Esophagus (tissue), 2 donors: ENCODE measurements around the gene KIAA0040. TPM values are rescaled to one million over a fixed set of nuclear protein-coding genes. Genes with fewer than 3 reads are reported as not detected.
A peak's percentile ranks its signal among the peaks of the same experiment; 100 is the strongest.

ENCODE experiments used
- H3K27ac ChIP-seq, 2 donors: one replicate each; pipeline ENCODE4 v1.5.1; 2013; ENCODE audit warnings: low read depth in 2 of 2, mild to moderate bottlenecking in 2 of 2, inconsistent platforms in 1 of 2, low read length in 1 of 2, moderate library complexity in 1 of 2
- H3K27me3 ChIP-seq, 2 donors: one replicate each; pipeline ENCODE4 v1.6.1; 2013; ENCODE audit warnings: low read length in 2 of 2, control low read depth in 1 of 2, mild to moderate bottlenecking in 1 of 2; ENCODE audit not compliant: insufficient read depth in 2 of 2, control insufficient read depth in 1 of 2
- H3K36me3 ChIP-seq, 2 donors: one replicate each; pipeline ENCODE4 v1.6.1; 2013; ENCODE audit warnings: low read length in 1 of 2; ENCODE audit not compliant: control insufficient read depth in 2 of 2, insufficient read depth in 2 of 2
- H3K4me1 ChIP-seq, 2 donors: one replicate each; pipeline ENCODE4 v1.6.1; 2013; ENCODE audit warnings: low read length in 1 of 2; ENCODE audit not compliant: control insufficient read depth in 2 of 2, insufficient read depth in 2 of 2
- H3K4me3 ChIP-seq, 2 donors: one replicate each; pipeline ENCODE4 v1.5.1; 2013; ENCODE audit warnings: low read length in 2 of 2, mild to moderate bottlenecking in 2 of 2, low read depth in 1 of 2, moderate library complexity in 1 of 2
- H3K9me3 ChIP-seq, 2 donors: one replicate each; pipeline ENCODE4 v1.6.1; 2013; ENCODE audit warnings: mild to moderate bottlenecking in 2 of 2, low read depth in 1 of 2, low read length in 1 of 2, moderate library complexity in 1 of 2; ENCODE audit not compliant: control insufficient read depth in 2 of 2, insufficient read depth in 1 of 2
- WGBS, 2 donors: extraction: QIAGEN DNeasy Blood & Tissue Kit; methylation state at CpG; one replicate each; pipeline ENCODE4 v1.1.7; 2013; 5-methylcytosine and 5-hydroxymethylcytosine counted together
- polyA plus RNA-seq, 2 donors: library from polyadenylated mRNA; stranded (reverse); fragments of 200-250 nt; gene quantifications; one replicate each; pipeline ENCODE4 v1.2.3, GENCODE V29; 2013
- donor health status: healthy with polysubstance abuse.
- donor health status: Bipolar disorder and iron deficiency.

The KIAA0040 gene
- polyA plus RNA-seq, 2 donors: 2.3 to 4.0 TPM

DNA sequence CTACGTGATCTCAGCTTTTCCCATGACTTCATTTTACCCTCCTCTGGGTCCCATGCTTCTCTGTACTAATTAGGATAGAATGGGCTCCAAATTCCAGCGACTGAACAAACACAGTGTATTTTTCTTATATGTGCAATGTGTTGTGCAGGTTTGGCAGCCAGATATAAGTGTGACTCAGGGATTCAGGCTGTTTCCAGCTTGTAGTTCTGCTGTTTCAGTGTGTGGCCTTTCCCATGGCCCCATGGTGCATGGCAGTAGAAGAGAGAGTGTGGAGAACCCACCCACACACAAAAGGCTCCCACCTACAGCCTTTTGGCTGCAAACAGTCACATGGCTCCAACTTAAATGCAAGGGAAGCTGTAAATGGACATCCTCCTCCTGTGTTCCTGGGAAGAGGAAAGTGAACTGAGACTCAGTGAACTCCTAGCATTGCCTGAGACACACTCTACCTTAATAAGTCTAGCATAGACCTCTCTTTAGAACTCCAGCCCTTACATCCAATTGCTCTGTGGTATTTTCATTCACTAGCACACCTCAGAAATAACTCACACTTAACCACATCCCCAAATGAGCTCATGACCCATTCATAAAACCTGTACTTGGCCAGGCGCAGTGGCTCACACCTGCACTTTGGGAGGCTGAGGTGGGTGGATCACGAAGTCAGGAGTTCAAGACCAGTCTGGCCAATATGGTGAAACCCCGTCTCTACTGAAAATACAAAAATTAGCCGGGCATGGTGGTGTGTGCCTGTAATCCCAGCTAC is 58.7 kb downstream of the KIAA0040 start:
- H3K36me3 ChIP-seq: no peaks in the 10 kb centered on the region
- H3K4me1 ChIP-seq: peaks cover 0 to 2% of the 10 kb centered on the region in 2 donors
- H3K9me3 ChIP-seq: no peaks in the 10 kb centered on the region
- H3K4me3 ChIP-seq: no peak overlapping the region
- no peaks in the 10 kb centered on the region for H3K27me3 ChIP-seq
- WGBS, 2 donors: 88 to 91% methylated on average over 6 of the region's 6 CpGs
- H3K27ac ChIP-seq: no peak overlapping the region

DNA sequence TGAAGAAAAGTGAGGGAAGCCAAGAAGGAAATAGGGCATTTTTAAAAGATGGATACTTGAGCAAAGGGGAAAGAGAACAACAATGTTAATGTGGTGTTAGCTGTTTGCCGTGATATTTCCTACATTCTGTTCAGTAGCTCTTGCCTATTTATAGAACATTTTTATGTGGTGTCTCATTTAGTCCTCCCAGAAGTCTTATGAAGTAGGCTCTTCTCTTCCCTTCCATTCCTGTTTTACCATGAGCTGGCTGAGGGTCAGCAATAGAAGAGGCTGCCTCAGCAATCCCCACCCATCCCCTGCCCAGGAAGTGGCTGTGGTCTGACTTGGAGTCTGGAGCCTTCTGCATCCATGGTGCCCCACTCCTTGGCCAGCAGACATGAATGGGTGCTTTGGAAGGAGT is 60.1 kb downstream of the KIAA0040 start:
- Histone ChIP-seq H3K27ac (peak overlapping the region; percentile 28 to 61), H3K4me1 (peaks cover 0 to 5% of the 10 kb centered on the region in 2 donors)

DNA sequence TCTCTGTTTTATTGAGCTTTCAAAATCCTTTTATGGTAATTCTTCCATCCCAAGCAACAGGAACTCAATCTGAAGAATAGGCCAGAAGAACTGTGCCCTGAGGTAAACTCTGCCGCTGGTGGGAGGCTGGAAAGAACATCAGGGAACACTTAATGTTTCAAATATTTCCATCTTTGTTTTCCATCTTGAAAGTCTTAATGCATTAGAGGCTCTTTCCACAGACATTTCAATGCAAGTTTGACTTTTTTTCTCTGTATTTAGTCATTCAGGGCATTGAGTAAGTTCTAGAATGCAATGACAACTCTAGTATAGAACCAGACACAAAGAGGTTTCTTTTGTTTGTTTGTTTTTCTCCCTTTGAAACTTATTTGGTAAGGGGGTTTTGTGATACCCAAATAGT is 61.5 kb downstream of the KIAA0040 start:
- H3K4me3 ChIP-seq: no peak overlapping the region
- H3K27me3 ChIP-seq: no peaks in the 10 kb centered on the region
- 49 to 63% methylated on average over 1 of the region's 1 CpG for WGBS, 2 donors
- H3K4me1 ChIP-seq: peaks cover 0 to 5% of the 10 kb centered on the region in 2 donors
- H3K27ac ChIP-seq: no peak overlapping the region
- no peaks in the 10 kb centered on the region for H3K36me3 ChIP-seq
- no peaks in the 10 kb centered on the region for H3K9me3 ChIP-seq

More for the DNA sequence above, 60.1 kb downstream of the KIAA0040 start:
- no peak overlapping the region for H3K4me3 ChIP-seq
- no peaks in the 10 kb centered on the region for H3K36me3 ChIP-seq
- no peaks in the 10 kb centered on the region for H3K9me3 ChIP-seq
- 55 to 79% methylated on average over 1 of the region's 1 CpG for WGBS, 2 donors
- H3K27me3 ChIP-seq: no peaks in the 10 kb centered on the region

DNA sequence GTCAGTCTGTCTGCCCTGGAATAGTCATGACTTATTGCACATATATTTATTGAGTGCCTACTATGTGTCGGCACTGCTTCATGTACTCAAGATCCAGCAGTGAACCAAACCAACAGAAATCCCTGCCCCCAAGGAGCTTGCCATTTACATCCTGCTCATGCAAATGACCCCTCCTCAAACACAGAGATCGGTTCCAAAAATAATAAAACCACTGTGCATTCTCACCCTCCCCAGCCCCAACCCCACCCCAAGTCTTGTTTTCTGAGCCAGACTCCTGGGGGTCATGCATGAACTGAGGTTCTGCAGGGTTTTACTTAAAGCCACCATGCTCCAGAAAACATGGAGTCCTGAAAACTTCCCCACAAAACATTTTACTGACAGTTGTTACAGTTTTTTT is 61.9 kb downstream of the KIAA0040 start:
- peaks cover 0 to 5% of the 10 kb centered on the region in 2 donors for H3K4me1 ChIP-seq

DNA sequence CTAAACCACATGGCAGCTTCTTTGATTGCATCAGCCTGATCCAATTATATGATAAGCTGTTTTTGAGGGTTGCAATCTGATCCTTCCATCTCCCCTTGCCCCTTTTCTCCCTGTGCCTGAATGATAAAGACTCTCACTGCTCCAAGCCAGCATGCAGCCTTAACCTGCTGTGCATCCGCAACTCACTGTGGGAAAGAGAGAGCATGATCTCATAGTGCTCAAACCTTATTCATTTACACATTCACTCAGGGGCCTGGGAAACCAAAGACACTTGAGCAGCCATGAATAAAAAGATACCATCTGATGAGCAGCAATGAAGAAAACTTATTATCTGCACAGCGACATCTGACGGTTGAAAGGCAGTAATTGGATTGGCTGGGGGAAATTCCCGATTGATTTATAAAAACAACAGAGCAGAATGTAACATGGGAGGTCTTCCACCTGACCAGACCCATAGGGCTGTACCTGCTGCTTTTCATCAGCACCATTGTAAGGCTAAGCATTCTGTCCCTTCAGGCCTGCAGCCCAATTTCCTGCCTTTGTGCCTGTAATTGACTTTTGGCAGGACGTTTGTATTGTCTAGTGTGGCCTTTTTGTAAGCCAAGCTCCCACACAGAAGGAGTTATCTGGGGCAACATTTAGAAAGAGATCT is 62.5 kb downstream of the KIAA0040 start:
- peak overlapping the region; percentile 20 to 23 for H3K27ac ChIP-seq
- H3K4me1 ChIP-seq: peaks cover 0 to 5% of the 10 kb centered on the region in 2 donors
- H3K4me3 ChIP-seq: no peak overlapping the region
- H3K9me3 ChIP-seq: no peaks in the 10 kb centered on the region
- H3K36me3 ChIP-seq: no peaks in the 10 kb centered on the region
- WGBS, 2 donors: 56 to 70% methylated on average over 5 of the region's 5 CpGs
- no peaks in the 10 kb centered on the region for H3K27me3 ChIP-seq

More for the DNA sequence above, 61.9 kb downstream of the KIAA0040 start:
- Histone ChIP-seq H3K9me3 (no peaks in the 10 kb centered on the region), H3K27ac (peak overlapping the region in 1 of 2 donors; percentile 23), H3K36me3 (no peaks in the 10 kb centered on the region), H3K4me3 (no peak overlapping the region), H3K27me3 (no peaks in the 10 kb centered on the region)
- 78 to 82% methylated on average over 2 of the region's 2 CpGs for WGBS, 2 donors

DNA sequence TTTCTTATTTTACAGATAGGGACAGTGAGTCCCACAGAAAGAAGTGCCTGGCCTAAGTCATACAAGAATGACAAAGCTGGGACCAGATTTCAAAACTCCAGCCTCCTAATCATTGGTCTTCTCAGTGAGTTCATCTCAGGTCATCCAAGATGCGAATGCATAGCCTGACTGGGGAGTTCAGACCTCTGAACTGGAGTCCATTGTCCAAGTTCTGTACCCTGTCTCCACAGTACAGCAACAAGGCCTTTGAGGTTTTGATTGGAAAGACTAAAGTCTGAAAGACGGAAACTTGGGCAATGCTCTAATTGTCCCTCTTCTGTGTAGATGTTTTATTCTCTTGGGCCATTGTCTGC is 63.0 kb downstream of the KIAA0040 start:
- no peaks in the 10 kb centered on the region for H3K9me3 ChIP-seq
- peaks cover 0 to 5% of the 10 kb centered on the region in 2 donors for H3K4me1 ChIP-seq

DNA sequence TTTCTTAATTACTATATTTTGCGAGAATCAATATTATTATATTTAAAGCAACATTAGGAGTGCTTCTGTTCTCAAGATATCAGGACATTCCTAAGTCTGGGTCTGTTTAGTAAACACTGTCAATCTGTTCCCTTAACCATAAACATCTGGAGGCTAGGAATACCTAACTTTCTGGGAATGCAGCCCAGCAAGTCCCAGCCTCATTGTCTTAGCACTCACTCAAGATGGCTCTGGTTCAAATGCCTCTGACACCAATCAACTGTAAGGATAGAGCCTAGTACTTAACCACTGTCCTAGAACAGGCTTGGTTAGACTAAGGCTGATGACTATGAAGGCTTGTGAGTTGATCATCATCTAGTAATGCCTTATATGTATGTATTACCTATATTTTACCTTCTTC is 63.4 kb downstream of the KIAA0040 start:
- H3K9me3 ChIP-seq: no peaks in the 10 kb centered on the region
- no peak overlapping the region for H3K27ac ChIP-seq
- WGBS, 2 donors: 79 to 81% methylated on average over 1 of the region's 1 CpG
- H3K4me3 ChIP-seq: no peak overlapping the region
- peaks cover 0 to 5% of the 10 kb centered on the region in 2 donors for H3K4me1 ChIP-seq
- no peaks in the 10 kb centered on the region for H3K27me3 ChIP-seq
- H3K36me3 ChIP-seq: no peaks in the 10 kb centered on the region

More for the DNA sequence above, 63.0 kb downstream of the KIAA0040 start:
- Histone ChIP-seq H3K27ac (peak overlapping the region; percentile 20 to 23), H3K36me3 (no peaks in the 10 kb centered on the region), H3K27me3 (no peaks in the 10 kb centered on the region), H3K4me3 (no peak overlapping the region)
- 79% methylated on average over 2 of the region's 2 CpGs for WGBS, 2 donors

DNA sequence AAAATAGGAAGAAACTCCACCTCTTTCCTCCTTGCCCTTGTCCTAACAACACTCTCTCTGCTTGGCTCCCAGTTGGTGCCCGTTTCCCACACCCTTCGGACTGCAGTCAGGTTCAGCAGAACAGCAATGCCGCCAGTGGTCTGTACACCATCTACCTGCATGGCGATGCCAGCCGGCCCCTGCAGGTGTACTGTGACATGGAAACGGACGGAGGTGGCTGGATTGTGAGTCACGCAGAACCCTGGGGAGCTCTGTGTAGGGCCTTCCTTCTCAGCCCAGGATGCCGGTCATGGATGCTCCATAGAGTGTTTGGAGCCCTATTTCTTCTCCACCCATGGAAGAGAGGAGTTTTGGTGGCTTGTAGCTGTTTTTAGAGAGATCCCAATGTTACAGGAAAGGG is 64.1 kb downstream of the KIAA0040 start:
- Histone ChIP-seq H3K36me3 (no peaks in the 10 kb centered on the region), H3K27me3 (no peaks in the 10 kb centered on the region), H3K27ac (peak overlapping the region; percentile 63 to 74), H3K4me1 (peaks cover 0 to 5% of the 10 kb centered on the region in 2 donors), H3K4me3 (no peak overlapping the region), H3K9me3 (no peaks in the 10 kb centered on the region)
- WGBS, 2 donors: 82 to 85% methylated on average over 9 of the region's 9 CpGs

DNA sequence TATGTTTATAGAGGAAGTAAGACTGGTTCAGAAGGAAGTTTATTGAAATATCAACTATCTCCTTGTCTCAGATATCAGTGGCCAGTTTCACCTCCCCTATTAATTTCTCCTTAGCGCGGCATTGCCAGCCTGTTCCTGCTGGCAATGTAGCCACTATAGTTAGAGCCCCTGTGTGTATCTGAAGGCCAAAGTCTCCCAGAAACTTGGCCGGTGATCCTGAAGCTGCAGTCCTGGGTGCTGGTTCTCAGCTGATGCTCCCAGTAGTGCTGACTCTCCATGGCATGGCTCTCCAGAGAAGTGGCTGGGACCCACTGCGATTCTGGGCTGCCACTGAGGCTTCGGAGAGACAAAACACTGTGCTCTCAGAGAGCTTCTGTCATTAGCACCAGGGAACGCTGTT is 65.0 kb downstream of the KIAA0040 start:
- H3K4me1 ChIP-seq: peaks cover 0 to 3% of the 10 kb centered on the region in 2 donors
- no peaks in the 10 kb centered on the region for H3K36me3 ChIP-seq
- no peak overlapping the region for H3K27ac ChIP-seq
- H3K4me3 ChIP-seq: no peak overlapping the region
- no peaks in the 10 kb centered on the region for H3K27me3 ChIP-seq
- no peaks in the 10 kb centered on the region for H3K9me3 ChIP-seq
- WGBS, 2 donors: 80 to 84% methylated on average over 6 of the region's 6 CpGs
